ENCODE results near the gene CDHR5.

CDHR5 gene

GRCh38 chr11:612961-613300 lies 11.8 kb downstream of the CDHR5 start:
- no peak for DNase-seq (ENCODE audit: insufficient read length, low spot score)
- no peak for FAIRE-seq

- DNase-seq (ENCODE audit: insufficient read length, low spot score) (no peak), FAIRE-seq (peak; percentile 72)
Observed at GRCh38 chr11:612201-612960, 12.4 kb downstream of the CDHR5 start.

GRCh38 chr11:611001-611996 lies 13.5 kb downstream of the CDHR5 start:
- no peak for FAIRE-seq
- no peak for DNase-seq (ENCODE audit: insufficient read length, low spot score)

GRCh38 chr11:610146-610801 lies 14.5 kb downstream of the CDHR5 start:
- no peak for FAIRE-seq

GRCh38 chr11:609341-609811 lies 15.4 kb downstream of the CDHR5 start:
- FAIRE-seq, result no peak
- no peak for DNase-seq (ENCODE audit: insufficient read length, low spot score)

More at GRCh38 chr11:610146-610801, 14.5 kb downstream of the CDHR5 start:
- no peak for DNase-seq (ENCODE audit: insufficient read length, low spot score)

GRCh38 chr11:608791-609251 lies 15.9 kb downstream of the CDHR5 start:
- FAIRE-seq, result no peak
- no peak for DNase-seq (ENCODE audit: insufficient read length, low spot score)

- DNase-seq (ENCODE audit: insufficient read length, low spot score) (no peak), FAIRE-seq (no peak)
Observed at GRCh38 chr11:607971-608659, 16.6 kb downstream of the CDHR5 start.

- FAIRE-seq (no peak), DNase-seq (ENCODE audit: insufficient read length, low spot score) (no peak)
Observed at GRCh38 chr11:607020-607780, 17.6 kb downstream of the CDHR5 start.

GRCh38 chr11:606245-606644 lies 18.5 kb downstream of the CDHR5 start:
- FAIRE-seq, result no peak
- no peak for DNase-seq (ENCODE audit: insufficient read length, low spot score)

- DNase-seq (ENCODE audit: insufficient read length, low spot score), result no peak
- no peak for FAIRE-seq
Observed at GRCh38 chr11:605286-606129, 19.2 kb downstream of the CDHR5 start.

- FAIRE-seq (no peak), DNase-seq (ENCODE audit: insufficient read length, low spot score) (no peak)
Observed at GRCh38 chr11:603154-603553, 21.6 kb downstream of the CDHR5 start.

- FAIRE-seq (no peak), DNase-seq (ENCODE audit: insufficient read length, low spot score) (no peak)
Observed at GRCh38 chr11:601573-602245, 23.0 kb downstream of the CDHR5 start.

- DNase-seq (ENCODE audit: insufficient read length, low spot score), result no peak
- no peak for FAIRE-seq
Observed at GRCh38 chr11:598005-598680, 26.6 kb downstream of the CDHR5 start.

GRCh38 chr11:597166-597725 lies 27.5 kb downstream of the CDHR5 start:
- FAIRE-seq (no peak), DNase-seq (ENCODE audit: insufficient read length, low spot score) (no peak)

GRCh38 chr11:596374-596773 lies 28.4 kb downstream of the CDHR5 start:
- FAIRE-seq, result no peak

GRCh38 chr11:595400-595799 lies 29.4 kb downstream of the CDHR5 start:
- FAIRE-seq (no peak), DNase-seq (ENCODE audit: insufficient read length, low spot score) (no peak)

More at GRCh38 chr11:596374-596773, 28.4 kb downstream of the CDHR5 start:
- DNase-seq (ENCODE audit: insufficient read length, low spot score), result no peak

GRCh38 chr11:593347-593746 lies 31.4 kb downstream of the CDHR5 start:
- no peak for DNase-seq (ENCODE audit: insufficient read length, low spot score)
- no peak for FAIRE-seq

Measured in GM19239 (cell line).